Skeletal muscle tissue (tissue), 4 donors: ENCODE data around the gene RIMBP2. TPM values are rescaled to one million over a fixed set of nuclear protein-coding genes. Genes with fewer than 3 reads are reported as not detected.

ENCODE experiments used
- H3K27ac ChIP-seq: one replicate; pipeline ENCODE4 v1.7.0; 2013; ENCODE audit warnings: mild to moderate bottlenecking, low read depth, low read length, inconsistent platforms
- H3K27me3 ChIP-seq, 3 donors: one replicate each; pipeline ENCODE4 v1.7.0; 2013; ENCODE audit warnings: low read length in 3 of 3; ENCODE audit not compliant: control insufficient read depth in 3 of 3, insufficient read depth in 3 of 3
- H3K36me3 ChIP-seq, 3 donors: one replicate each; pipeline ENCODE4 v1.7.0; 2013; ENCODE audit warnings: low read length in 3 of 3; ENCODE audit not compliant: control insufficient read depth in 3 of 3, insufficient read depth in 3 of 3
- H3K4me1 ChIP-seq, 3 donors: one replicate each; pipeline ENCODE4 v1.7.0; 2013; ENCODE audit warnings: low read length in 3 of 3, mild to moderate bottlenecking in 3 of 3; ENCODE audit not compliant: control insufficient read depth in 3 of 3, insufficient read depth in 3 of 3
- H3K4me3 ChIP-seq, 3 donors: one replicate each; pipeline ENCODE4 v1.7.0; 2013; ENCODE audit warnings: low read length in 3 of 3
- H3K9ac ChIP-seq, 3 donors: one replicate each; pipeline ENCODE4 v1.7.0; 2013; ENCODE audit warnings: low read length in 3 of 3, mild to moderate bottlenecking in 3 of 3, moderate library complexity in 2 of 3, low read depth in 1 of 3
- H3K9me3 ChIP-seq, 3 donors: one replicate each; pipeline ENCODE4 v1.7.0; 2013; ENCODE audit warnings: low read length in 3 of 3; ENCODE audit not compliant: control insufficient read depth in 3 of 3
- total RNA-seq: library from RNA; depleted of rRNA; stranded (reverse); fragments of >200 nt; gene quantifications from one replicate; pipeline ENCODE4 v1.2.3, GENCODE V29; 2014
- donor health status: Osteomylitis.

Gene RIMBP2
- total RNA-seq, 1 donor from 2014 or later = 2.6 TPM

GRCh38 chr12:130709151-130709970, 6.7 kb downstream of the RIMBP2 start:
- H3K36me3 ChIP-seq = no peaks in the 10 kb centered on the region
- H3K9ac ChIP-seq = no peak overlapping the region
- H3K4me3 ChIP-seq = no peak overlapping the region
- H3K27ac ChIP-seq = no peak overlapping the region
- no peaks in the 10 kb centered on the region for H3K9me3 ChIP-seq
- peaks cover 5 to 10% (median 7%) of the 10 kb centered on the region in 3 donors for H3K4me1 ChIP-seq
- H3K27me3 ChIP-seq = peaks cover 40 to 62% (median 48%) of the 10 kb centered on the region in 3 donors

- Histone ChIP-seq H3K9me3 (no peaks in the 10 kb centered on the region), H3K27me3 (peaks cover 37 to 55% (median 44%) of the 10 kb centered on the region in 3 donors), H3K4me1 (peaks cover 1 to 3% (median 3%) of the 10 kb centered on the region in 3 donors), H3K27ac (no peak overlapping the region), H3K9ac (no peak overlapping the region), H3K4me3 (no peak overlapping the region), H3K36me3 (no peaks in the 10 kb centered on the region)
Observed at GRCh38 chr12:130708648-130709047, 7.5 kb downstream of the RIMBP2 start.

GRCh38 chr12:130707571-130707891, 8.6 kb downstream of the RIMBP2 start:
- H3K9me3 ChIP-seq = no peaks in the 10 kb centered on the region
- H3K27me3 ChIP-seq = peaks cover 33 to 52% (median 36%) of the 10 kb centered on the region in 3 donors
- no peak overlapping the region for H3K4me3 ChIP-seq
- no peaks in the 10 kb centered on the region for H3K4me1 ChIP-seq
- no peaks in the 10 kb centered on the region for H3K36me3 ChIP-seq
- H3K9ac ChIP-seq = no peak overlapping the region
- H3K27ac ChIP-seq = no peak overlapping the region

- peaks cover 32 to 49% (median 34%) of the 10 kb centered on the region in 3 donors for H3K27me3 ChIP-seq
- no peaks in the 10 kb centered on the region for H3K4me1 ChIP-seq
Observed at GRCh38 chr12:130706885-130707570, 9.1 kb downstream of the RIMBP2 start.

GRCh38 chr12:130706311-130706710, 9.8 kb downstream of the RIMBP2 start:
- no peaks in the 10 kb centered on the region for H3K9me3 ChIP-seq
- no peak overlapping the region for H3K27ac ChIP-seq
- no peak overlapping the region for H3K4me3 ChIP-seq
- no peaks in the 10 kb centered on the region for H3K4me1 ChIP-seq
- H3K36me3 ChIP-seq = no peaks in the 10 kb centered on the region
- H3K9ac ChIP-seq = no peak overlapping the region
- peaks cover 32 to 52% (median 35%) of the 10 kb centered on the region in 3 donors for H3K27me3 ChIP-seq

More at GRCh38 chr12:130706885-130707570, 9.1 kb downstream of the RIMBP2 start:
- no peak overlapping the region for H3K27ac ChIP-seq
- H3K9me3 ChIP-seq = no peaks in the 10 kb centered on the region
- no peak overlapping the region for H3K4me3 ChIP-seq
- no peaks in the 10 kb centered on the region for H3K36me3 ChIP-seq
- H3K9ac ChIP-seq = no peak overlapping the region

- Histone ChIP-seq H3K36me3 (no peaks in the 10 kb centered on the region), H3K27me3 (peaks cover 32 to 48% (median 35%) of the 10 kb centered on the region in 3 donors), H3K4me3 (no peak overlapping the region), H3K9ac (no peak overlapping the region), H3K27ac (no peak overlapping the region), H3K4me1 (no peaks in the 10 kb centered on the region), H3K9me3 (no peaks in the 10 kb centered on the region)
Observed at GRCh38 chr12:130705178-130705822, 10.8 kb downstream of the RIMBP2 start.

- Histone ChIP-seq H3K27me3 (peaks cover 28 to 45% (median 30%) of the 10 kb centered on the region in 3 donors), H3K9me3 (no peaks in the 10 kb centered on the region)
Observed at GRCh38 chr12:130704606-130705005, 11.5 kb downstream of the RIMBP2 start.

GRCh38 chr12:130703733-130704375, 12.2 kb downstream of the RIMBP2 start:
- Histone ChIP-seq H3K27ac (no peak overlapping the region), H3K9ac (no peak overlapping the region), H3K36me3 (no peaks in the 10 kb centered on the region), H3K4me3 (no peak overlapping the region), H3K4me1 (no peaks in the 10 kb centered on the region), H3K27me3 (peaks cover 21 to 41% (median 30%) of the 10 kb centered on the region in 3 donors), H3K9me3 (no peaks in the 10 kb centered on the region)

More at GRCh38 chr12:130704606-130705005, 11.5 kb downstream of the RIMBP2 start:
- Histone ChIP-seq H3K36me3 (no peaks in the 10 kb centered on the region), H3K9ac (no peak overlapping the region), H3K4me1 (no peaks in the 10 kb centered on the region), H3K4me3 (no peak overlapping the region), H3K27ac (no peak overlapping the region)

- Histone ChIP-seq H3K9ac (no peak overlapping the region), H3K9me3 (no peaks in the 10 kb centered on the region), H3K4me3 (no peak overlapping the region), H3K36me3 (no peaks in the 10 kb centered on the region), H3K4me1 (no peaks in the 10 kb centered on the region), H3K27me3 (peaks cover 23 to 36% (median 30%) of the 10 kb centered on the region in 3 donors), H3K27ac (no peak overlapping the region)
Observed at GRCh38 chr12:130702966-130703732, 12.9 kb downstream of the RIMBP2 start.
